GM10847 (cell line): ENCODE data around the gene ZNF764.

Experiments
- POLR2A ChIP-seq: IDR thresholded peaks from 2 replicates; pipeline ENCODE4 v1.6.1; 2011; ENCODE audit not compliant: insufficient read length; ENCODE audit errors: extremely low read depth

ZNF764 gene

DNA sequence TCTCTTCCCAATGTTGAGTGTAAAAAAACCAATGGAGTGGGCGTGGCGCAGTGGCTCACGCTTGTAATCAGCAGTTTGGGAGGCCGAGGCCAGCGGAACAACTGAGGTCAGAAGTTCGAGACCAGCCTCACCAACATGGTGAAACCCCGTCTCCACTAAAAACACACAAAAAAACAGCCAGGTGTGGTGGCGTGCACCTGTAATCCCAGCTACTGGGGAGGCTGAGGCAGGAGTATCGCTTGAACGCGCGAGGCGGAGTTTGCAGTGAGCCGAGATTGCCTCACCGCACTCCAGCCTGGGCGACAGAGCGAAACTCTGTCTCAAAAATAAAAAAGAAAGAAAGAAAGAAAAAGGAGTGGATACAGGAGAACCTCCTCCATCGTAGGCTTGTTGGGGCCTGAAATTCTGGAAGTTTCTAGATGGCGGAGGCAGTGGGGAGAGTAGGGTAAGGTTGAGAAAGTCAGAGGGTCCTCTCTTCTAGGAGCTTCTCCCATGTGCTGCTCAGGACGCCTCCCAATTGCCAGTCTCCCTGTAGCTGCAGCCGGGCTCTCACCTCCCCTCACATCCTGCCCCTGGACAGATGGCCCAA is 709 bp upstream of the ZNF764 start:
- no peak for TF ChIP-seq POLR2A

DNA sequence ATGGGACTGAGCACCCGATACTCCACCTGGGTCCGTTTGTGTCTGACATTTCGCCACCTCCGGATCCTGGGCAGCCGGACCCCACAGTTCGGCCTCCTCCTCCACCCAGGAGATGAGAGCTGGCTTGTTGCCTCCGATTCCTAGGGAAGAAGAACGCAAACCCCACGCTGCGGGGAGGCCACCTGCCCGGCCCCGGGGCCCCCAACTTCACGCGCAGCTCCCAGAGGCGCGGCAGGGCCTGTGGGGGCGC is 542 bp downstream of the ZNF764 start:
- TF ChIP-seq POLR2A = no peak

DNA sequence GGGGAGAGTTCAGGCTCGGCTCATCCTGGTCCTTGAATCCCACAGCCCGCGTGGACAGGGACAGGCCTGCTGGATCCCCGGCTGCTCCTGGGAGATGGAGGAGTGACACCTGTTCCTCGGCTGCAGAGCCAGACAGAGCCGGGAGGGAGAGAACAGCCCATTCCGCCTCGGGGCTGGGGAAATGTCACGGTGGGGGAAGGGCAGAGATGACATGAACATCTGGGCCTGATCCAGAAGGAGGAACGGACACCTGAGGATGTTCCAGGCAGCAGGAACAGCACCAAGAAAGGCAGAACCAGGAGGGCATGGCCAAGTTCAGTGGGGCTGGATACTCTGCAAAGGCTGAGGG is 2.1 kb downstream of the ZNF764 start:
- no peak for TF ChIP-seq POLR2A

DNA sequence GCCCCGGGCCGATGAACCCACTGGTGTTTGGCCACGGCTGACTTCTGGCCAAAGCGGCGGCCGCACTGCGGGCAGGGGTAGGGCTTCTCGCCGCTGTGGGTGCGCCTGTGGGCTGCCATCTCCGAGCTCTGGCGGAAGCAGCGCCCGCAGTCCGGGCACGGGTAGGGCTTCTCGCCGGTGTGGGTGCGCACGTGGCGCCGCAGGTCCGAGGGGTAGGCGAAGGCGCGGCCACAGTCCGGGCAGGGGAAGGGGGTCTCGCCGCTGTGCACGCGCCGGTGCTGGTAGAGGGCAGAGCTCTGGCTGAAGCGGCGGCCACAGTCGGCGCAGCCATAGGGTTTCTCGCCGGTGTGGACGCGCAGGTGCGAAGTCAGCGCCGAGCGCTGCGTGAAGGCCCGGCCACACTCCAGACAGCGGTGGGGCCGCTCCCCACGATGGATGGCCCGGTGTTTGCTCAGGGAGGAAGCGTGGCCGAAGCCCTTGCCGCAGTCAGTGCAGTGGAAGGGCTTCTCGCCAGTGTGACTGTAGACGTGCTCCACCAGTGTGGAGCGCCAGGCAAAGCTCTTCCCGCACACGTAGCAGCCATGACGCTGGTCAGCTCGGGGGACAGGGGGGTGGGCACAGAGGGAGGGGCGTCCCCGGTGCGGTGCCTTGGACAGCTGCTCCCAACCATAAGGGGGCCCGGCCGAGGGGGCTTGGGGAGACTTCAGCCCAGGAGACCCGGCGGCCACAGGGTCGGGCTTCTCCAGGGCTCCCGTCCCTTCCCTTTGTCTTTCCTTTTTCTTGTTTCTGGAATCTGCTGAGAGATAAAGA is 2.7 kb downstream of the ZNF764 start:
- TF ChIP-seq POLR2A = no peak

DNA sequence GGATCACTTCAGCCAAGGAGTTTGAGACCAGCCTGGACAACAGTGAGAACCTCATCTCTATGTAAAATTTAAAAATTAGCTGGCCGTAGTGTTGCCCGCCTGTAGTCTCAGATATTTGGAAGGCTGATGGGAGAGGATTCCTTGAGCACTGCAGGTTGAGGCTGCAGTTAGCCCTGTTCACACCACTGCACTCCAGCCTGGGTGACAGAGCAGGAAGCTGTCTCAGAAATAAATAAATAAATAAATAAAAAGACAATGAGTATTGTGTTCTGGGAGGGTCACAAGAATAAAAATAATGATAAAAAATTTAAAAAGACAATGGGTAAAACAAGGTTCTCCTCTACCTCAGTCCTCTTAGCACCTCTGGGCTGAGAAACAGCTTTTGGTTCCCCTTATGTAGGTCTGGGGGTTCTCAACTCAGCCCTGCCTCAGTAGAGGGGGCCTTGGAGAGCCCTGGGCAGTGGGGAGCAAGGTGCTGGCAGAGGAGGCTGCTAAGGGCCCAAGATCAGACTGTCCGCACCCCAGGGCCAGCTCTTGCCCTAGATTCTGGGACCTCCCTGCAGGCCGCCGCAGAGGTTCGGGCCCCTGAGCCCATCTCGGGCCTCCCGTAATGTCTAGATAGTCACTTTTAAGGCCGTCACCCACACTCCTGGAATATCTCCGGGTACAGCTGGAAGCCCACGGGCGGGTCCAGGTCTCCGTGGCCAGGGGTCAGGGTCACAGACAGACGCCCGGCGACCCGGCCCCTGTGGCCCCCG is 3.4 kb downstream of the ZNF764 start:
- no peak for TF ChIP-seq POLR2A

DNA sequence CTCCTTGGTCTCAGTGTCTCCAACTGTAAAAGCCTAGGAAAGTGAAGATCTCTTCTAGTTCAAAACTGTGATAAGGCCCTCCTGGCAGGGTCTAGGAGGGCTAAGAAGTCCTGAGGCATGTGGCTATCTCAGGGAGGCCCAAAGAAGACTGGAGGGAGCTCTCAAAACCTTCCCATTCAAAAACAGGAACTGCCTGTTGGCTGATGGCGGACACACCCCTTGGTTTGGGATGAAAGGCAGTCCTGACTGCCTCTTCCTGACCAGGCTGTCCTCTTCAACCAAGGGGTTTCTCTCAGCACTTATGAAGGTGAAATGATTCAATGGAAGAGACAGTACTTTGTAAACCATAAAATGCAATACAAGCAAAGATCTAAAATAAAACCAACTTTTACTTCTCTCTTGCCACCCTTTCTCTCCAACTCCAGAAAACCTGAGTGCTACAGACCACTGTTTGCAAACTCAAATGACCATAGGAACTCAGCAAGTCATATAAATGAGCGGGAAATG is 4.7 kb downstream of the ZNF764 start:
- TF ChIP-seq POLR2A = no peak

DNA sequence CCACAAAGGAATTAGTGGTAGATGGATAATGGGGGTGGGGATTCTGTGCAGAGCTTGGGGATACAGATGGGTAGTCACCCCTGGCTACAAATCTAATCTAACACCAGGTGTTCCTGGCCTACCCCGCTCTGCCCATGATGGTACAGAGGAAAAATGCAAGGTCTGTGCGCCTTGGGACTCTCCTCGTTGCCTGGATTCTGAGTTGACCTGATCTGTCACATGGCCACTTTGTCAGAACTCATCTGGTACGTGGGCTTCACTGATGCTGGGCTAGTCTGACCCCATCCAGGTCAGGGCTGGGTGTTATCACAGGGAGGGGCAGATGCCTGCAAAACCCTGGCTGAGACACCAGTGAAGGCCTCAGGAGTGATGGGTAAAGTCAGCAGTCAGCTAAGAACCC is 5.2 kb downstream of the ZNF764 start:
- no peak for TF ChIP-seq POLR2A

DNA sequence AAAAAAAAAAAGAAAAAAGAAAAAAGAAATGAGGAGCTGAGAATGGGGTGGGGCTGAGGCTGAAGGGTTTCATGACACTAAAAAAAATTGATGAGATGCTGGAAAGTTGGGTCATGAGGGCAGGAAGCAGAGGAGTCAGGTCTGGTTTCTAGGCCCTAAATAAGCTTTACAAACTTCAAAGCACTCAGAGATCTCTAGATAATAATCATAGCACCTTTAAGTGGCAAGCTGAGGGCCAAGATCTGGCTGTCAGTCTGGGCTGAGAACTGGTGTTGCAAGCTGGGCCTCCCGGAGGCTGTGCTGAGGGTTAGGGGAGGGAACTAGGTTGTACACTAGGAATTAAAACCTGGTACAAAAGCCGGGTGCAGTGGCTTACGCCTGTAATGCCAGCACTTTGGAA is 6.4 kb downstream of the ZNF764 start:
- no peak for TF ChIP-seq POLR2A

DNA sequence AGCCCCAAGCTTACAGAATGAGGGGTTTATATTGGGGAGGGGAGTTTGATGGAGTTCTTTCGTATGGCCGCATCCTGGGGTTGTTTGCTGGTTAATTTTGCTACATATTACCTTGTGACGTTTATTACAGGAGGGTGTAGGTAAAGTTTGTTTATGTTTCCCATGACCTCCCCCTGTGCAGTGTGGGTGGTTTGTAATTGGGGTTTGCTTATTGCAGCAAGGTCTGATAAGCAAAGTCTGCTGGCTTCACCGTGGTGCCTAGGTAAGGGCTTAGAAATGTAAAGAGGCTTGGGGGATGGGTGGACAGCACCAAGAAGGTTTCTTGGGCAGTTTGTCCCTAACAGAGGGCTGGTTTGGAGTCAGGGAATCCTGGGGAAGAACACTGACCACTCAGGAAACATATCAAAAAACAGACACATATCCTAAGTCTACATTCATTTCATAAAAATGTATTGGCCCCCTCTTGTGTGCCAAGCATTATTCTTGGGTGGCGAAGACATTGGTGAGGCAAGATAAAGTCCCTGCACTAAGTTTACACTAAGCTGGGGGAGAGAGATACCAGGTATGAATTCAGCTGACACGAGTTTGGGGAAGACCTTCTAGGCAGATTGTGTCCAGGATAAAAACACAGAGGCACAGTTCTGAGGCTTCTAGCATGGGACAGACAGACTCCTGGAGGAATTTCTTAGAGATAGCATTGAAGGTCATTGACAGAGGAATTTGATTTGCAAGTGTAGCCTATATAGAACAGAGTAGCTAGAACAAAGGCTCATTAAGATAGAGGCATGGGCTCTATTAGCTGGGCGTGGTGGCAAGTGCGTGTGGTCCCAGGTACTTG is 9.5 kb downstream of the ZNF764 start:
- TF ChIP-seq POLR2A = no peak

DNA sequence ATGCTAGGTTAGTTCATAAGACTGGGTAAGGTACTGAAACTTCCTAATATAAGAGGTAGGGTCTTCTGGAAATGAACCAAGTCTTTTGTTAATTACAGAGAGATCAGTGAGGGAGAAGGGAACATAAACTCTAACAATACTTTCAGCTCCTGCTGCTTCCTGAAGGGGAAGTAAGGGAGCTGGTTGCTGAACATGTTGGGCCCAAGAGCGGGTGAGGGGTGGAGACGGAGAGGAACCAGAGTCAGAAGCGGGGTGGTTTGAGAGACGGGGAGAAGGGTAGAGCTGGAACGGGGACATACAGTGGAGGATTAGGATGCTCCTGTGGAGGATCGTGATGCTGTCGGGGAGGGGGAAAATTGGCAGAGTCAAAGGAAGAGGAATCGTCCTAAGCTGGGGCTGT is 12.1 kb downstream of the ZNF764 start:
- no peak for TF ChIP-seq POLR2A

DNA sequence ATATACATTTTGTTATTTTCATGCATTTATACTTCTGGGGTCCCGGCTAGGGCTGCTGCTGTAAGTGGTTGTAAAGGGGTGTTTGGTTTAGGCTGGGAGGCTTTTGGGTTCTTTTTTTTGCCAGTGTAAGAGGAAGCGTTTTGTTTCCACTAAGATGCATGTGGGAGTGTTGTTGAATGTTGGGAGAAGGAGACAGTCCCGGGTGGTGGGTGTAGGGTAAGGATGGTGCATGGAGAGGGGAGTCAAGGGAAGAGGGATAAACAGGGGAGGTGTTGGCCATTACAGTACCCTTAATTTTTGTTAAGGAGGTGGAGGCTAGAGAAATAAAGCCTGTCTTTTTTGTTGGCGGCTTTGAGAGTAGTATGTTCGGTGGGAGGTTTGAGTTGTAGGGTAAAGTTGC is 15.1 kb downstream of the ZNF764 start:
- no peak for TF ChIP-seq POLR2A

DNA sequence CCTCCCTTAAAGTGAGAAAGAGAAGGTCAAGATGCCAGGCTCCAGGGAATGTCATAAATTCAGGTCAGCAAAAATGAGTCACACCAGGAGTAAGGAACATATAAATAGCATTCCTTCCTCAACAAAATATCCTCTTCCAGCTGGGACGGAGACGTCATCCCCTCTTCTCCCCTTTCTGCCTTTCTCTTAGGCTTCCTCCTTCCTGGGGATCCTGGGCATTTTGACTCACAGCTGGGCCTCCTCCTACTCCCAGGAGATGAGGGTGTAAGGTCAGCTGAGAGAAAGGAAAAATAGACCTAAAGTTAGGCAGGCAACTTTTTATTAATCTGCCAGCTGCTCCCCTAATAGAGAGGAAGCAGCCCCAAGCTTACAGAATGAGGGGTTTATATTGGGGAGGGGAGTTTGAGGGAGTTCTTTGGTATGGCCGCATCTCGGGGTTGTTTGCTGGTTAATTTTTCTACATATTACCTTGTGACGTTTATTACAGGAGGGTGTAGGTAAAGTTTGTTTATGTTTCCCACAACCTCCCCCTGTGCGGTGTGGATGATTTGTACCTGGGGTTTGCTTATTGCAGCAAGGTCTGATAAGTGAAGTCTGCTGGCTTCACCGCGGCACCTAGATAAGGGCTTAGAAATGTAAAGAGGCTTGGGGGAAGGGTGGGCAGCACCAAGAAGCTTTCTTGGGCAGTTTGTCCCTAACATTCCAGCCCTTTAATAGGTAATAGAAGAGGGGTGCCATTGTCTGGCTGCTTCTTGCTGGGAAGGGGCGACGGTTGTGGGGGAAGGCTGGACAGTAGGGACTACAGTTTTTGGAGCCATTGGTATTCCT is 16.5 kb downstream of the ZNF764 start:
- TF ChIP-seq POLR2A = no peak

DNA sequence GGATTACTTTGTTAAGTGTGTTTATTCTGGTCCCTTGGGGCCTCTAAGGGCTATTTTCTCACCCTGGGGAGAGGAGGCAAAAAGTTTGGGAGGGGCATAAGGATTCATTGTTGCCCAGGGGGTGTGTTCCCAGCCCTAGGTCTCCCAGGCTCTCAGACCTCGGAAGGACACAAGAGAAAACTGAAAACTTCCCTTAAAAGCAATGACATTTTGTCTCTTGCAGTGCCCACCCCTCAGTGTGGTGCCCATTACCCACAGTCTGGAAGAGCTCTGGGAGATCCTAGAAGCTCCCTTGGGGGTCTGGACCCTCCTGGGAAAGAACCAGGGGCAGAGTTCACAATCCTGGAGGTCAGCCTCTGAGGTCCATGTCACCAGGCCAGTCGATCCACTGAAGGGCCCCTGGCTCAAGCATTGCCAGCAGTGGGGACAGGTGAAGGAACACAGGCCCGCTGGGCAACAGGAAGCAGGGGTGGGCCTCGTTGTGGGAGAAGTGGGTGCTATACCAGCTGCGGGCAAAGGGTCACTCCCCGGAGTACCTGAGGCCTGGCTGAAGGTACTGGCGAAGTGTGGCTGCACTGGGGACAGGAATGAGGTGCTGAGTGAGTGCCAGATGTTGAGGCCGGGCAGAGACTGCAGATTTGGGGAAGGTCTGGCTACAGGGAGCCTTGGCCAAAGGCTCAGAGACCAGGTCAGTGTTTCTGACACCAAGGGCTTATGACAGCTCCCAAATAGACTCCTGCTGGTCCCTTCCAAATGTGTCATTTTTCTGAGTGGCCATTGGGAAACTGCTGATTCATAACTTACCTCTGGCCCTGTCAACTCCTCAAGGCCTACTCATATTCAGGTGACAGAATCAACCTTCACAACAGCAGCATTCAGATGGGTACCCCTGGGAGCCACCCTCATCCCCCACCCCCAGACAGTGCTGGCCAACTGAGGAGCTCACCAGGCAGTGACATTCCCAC is 18.9 kb downstream of the ZNF764 start:
- no peak for TF ChIP-seq POLR2A

DNA sequence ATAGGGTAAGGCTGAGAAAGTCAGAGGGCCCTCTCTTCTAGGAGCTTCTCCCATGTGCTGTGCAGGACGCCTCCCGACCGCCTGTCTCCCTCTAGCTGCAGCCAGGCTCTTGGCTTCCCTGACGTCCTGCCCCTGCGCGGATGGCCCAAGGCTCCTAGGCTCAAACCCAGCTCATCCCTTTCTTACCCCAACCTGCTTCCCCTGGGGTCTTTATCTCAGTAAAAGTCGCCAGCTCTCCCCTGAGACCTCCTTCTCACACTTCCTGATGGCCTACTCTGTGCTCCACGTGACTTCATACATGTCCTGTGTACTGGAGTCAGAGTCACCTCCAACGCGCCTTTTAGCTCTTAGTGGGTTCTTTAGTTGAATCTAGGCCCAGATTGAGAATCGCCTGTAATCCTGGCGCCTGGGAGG is 22.4 kb downstream of the ZNF764 start:
- peak; percentile 34 for TF ChIP-seq POLR2A
